Endothelial cell of umbilical vein (primary cell): Measurements from ENCODE around the gene FYN. TPM values are rescaled to one million over a fixed set of nuclear protein-coding genes. Genes with fewer than 3 reads are reported as not detected.

Source experiments
- BruUV-seq: library from RNA; stranded (reverse); fragments of 400-500 nt; replicated peaks from 2 replicates; lab custom pipeline; 2021; lab: Mats Ljungman, UMichigan
- CTCF ChIA-PET: fragments of 300-600, 350-600 bp; sonication (Branson Sonifier 250); formaldehyde crosslinking; loops from one replicate; lab custom pipeline; 2021; ENCODE audit warnings: antibody characterized with exemption, inconsistent platforms; lab: Charles Lee
- POLR2A ChIA-PET: fragments of 300-600, 350-600 bp; sonication (Branson Sonifier 250); formaldehyde crosslinking; loops from one replicate; lab custom pipeline; 2021; ENCODE audit warnings: antibody characterized with exemption, inconsistent platforms; lab: Charles Lee
- DNase-seq: peaks from one replicate; pipeline ENCODE4 v3.0.0-alpha.2; 2011; ENCODE audit warnings: low read depth, low spot score
- FAIRE-seq: peaks from 2 replicates; lab custom pipeline; 2011; peaks lifted over from hg19 to GRCh38; lab: Jason Lieb, UNC
- H2AFZ ChIP-seq: 2 replicates; pipeline ENCODE4 v1.6.0; 2012; ENCODE audit warnings: low read depth, low read length, control low read depth, inconsistent platforms
- H3K27ac ChIP-seq: 2 replicates; pipeline ENCODE4 v1.5.1; 2011; ENCODE audit warnings: low read depth, mild to moderate bottlenecking, control low read depth, low read length, moderate library complexity; ENCODE audit not compliant: insufficient read depth
- H3K27me3 ChIP-seq, 2 experiments: 2 replicates each; pipeline versions ENCODE4 v1.6.0 to v1.6.1; 2011; ENCODE audit warnings: low read length in 2 of 2, mixed read lengths in 1 of 2; ENCODE audit not compliant: control insufficient read depth in 2 of 2, insufficient read depth in 2 of 2
- H3K36me3 ChIP-seq, 2 experiments: 2 replicates in 1 of 2; 3 replicates in 1 of 2; pipeline ENCODE4 v1.5.1; 2011; ENCODE audit warnings: low read length in 2 of 2, mild to moderate bottlenecking in 1 of 2, moderate library complexity in 1 of 2; ENCODE audit not compliant: control insufficient read depth in 2 of 2, insufficient read depth in 2 of 2; ENCODE audit errors: extremely low read depth in 1 of 2
- H3K4me1 ChIP-seq: 3 replicates; pipeline ENCODE4 v1.5.1; 2011; ENCODE audit warnings: mild to moderate bottlenecking, low read length; ENCODE audit not compliant: control insufficient read depth, insufficient read depth; ENCODE audit errors: extremely low read depth
- H3K4me2 ChIP-seq: 2 replicates; pipeline ENCODE4 v1.6.1; 2011; ENCODE audit warnings: low read length, control low read depth, mixed read lengths; ENCODE audit not compliant: insufficient read depth
- H3K4me3 ChIP-seq, 3 experiments: fragments of 200-600 bp in 1 of 3; sonication (generic), shearing (Covaris generic) in 1 of 3; replicated peaks in 1 of 3; 2 replicates each; pipeline ENCODE4 v1.5.1; 2011 to 2016; ENCODE audit warnings: control low read depth in 3 of 3, low read length in 3 of 3, mild to moderate bottlenecking in 2 of 3, inconsistent platforms in 1 of 3, low read depth in 1 of 3, moderate library complexity in 1 of 3; ENCODE audit not compliant: insufficient read depth in 1 of 3
- H3K79me2 ChIP-seq: 2 replicates; pipeline ENCODE4 v1.6.0; 2012; ENCODE audit warnings: low read length, inconsistent platforms; ENCODE audit not compliant: control insufficient read depth, insufficient read depth
- H3K9ac ChIP-seq: replicated peaks from 2 replicates; pipeline ENCODE3; 2011; ENCODE audit warnings: low read length, control low read depth; ENCODE audit not compliant: insufficient read depth; ENCODE audit errors: extremely low read depth
- H3K9me1 ChIP-seq: replicated peaks from 3 replicates; pipeline ENCODE4 v1.6.0; 2011; ENCODE audit warnings: mild to moderate bottlenecking, low read length; ENCODE audit not compliant: control insufficient read depth, insufficient read depth; ENCODE audit errors: extremely low read depth
- H3K9me3 ChIP-seq: replicated peaks from 2 replicates; pipeline ENCODE4 v1.5.1; 2012; ENCODE audit warnings: low read length, inconsistent platforms; ENCODE audit not compliant: control insufficient read depth, insufficient read depth
- H4K20me1 ChIP-seq: replicated peaks from 2 replicates; pipeline ENCODE3; 2011; ENCODE audit warnings: mild to moderate bottlenecking, low read length; ENCODE audit not compliant: control insufficient read depth, insufficient read depth; ENCODE audit errors: extremely low read depth
- EZH2 ChIP-seq: IDR thresholded peaks from 2 replicates; pipeline ENCODE4 v1.6.1; 2012; ENCODE audit warnings: borderline replicate concordance, low read depth, mild to moderate bottlenecking, moderate library complexity, low read length, inconsistent platforms; ENCODE audit not compliant: severe bottlenecking
- FOS ChIP-seq: IDR thresholded peaks from 2 replicates; pipeline ENCODE4 v1.6.1; 2011; ENCODE audit warnings: mild to moderate bottlenecking, low read length, moderate library complexity, borderline replicate concordance; ENCODE audit not compliant: insufficient read depth
- GATA2 ChIP-seq: IDR thresholded peaks from 2 replicates; pipeline ENCODE4 v1.7.0; 2011; ENCODE audit warnings: low read depth, mild to moderate bottlenecking, moderate library complexity, mixed read lengths, low read length; ENCODE audit not compliant: insufficient read length, insufficient read depth
- JUN ChIP-seq: IDR thresholded peaks from 2 replicates; pipeline ENCODE4 v1.6.1; 2011; ENCODE audit warnings: borderline replicate concordance, low read depth; ENCODE audit not compliant: insufficient read length, insufficient read depth
- MYC ChIP-seq: IDR thresholded peaks from one replicate; pipeline ENCODE4 v1.6.1; 2011; ENCODE audit warnings: mild to moderate bottlenecking, low read depth, low read length
- POLR2A ChIP-seq: IDR thresholded peaks from 2 replicates; pipeline ENCODE4 v1.6.1; 2012; ENCODE audit warnings: low read depth, mild to moderate bottlenecking, control low read depth, low read length
- POLR2AphosphoS5 ChIP-seq: IDR thresholded peaks from 2 replicates; pipeline ENCODE4 v1.6.1; 2012; ENCODE audit warnings: low read depth, mild to moderate bottlenecking, control low read depth, low read length, moderate library complexity; ENCODE audit not compliant: insufficient read depth
- dilution Hi-C: fragments of 300-500 bp; cut with MboI; formaldehyde crosslinking; loops from one replicate; pipeline ENCODE4 v1.15.0; 2019; ENCODE audit warnings: low sequenced_read_pairs; ENCODE audit not compliant: extremely low pct_ligation_motif_present
- intact Hi-C: fragments of 100-400 bp; cut with micrococcal nuclease; formaldehyde crosslinking; loops from one replicate; pipeline ENCODE4 v1.10.0; 2022
- polyA plus RNA-seq, 4 experiments: library from polyadenylated mRNA; depleted of rRNA in 3 of 4; stranded (reverse) in 3 of 4; unstranded in 1 of 4; fragments of >200 nt; gene quantifications; 2 replicates each; pipeline versions ENCODE4 v1.2.1 to v1.2.3, GENCODE V29; 2011 to 2012; ENCODE audit warnings: missing spikeins in 1 of 4
- total RNA-seq: library from RNA; stranded (reverse); gene quantifications from 2 replicates; pipeline ENCODE4 v1.2.3, GENCODE V29; 2021
- TF ChIP-seq, protein P1 (sequence below): IDR thresholded peaks from 2 replicates; pipeline ENCODE4 v1.6.1; 2011; ENCODE audit not compliant: insufficient read depth, insufficient read length
- TF ChIP-seq, protein P2 (sequence below), 2 donors: IDR thresholded peaks; 1 replicate in 1 of 2; 2 replicates in 1 of 2; pipeline ENCODE4 v1.5.1; 2011; ENCODE audit warnings: low read length in 2 of 2, mild to moderate bottlenecking in 2 of 2, moderate library complexity in 2 of 2, control low read depth in 1 of 2, inconsistent platforms in 1 of 2, low read depth in 1 of 2; ENCODE audit not compliant: insufficient read depth in 1 of 2; ENCODE audit errors: extremely low read depth in 1 of 2

The FYN gene
- total and polyA plus RNA-seq, 2 donors (not counting 3 experiments of a cell fraction or from before 2014, with no cell fraction given) = 69.0 to 143 TPM

DNA sequence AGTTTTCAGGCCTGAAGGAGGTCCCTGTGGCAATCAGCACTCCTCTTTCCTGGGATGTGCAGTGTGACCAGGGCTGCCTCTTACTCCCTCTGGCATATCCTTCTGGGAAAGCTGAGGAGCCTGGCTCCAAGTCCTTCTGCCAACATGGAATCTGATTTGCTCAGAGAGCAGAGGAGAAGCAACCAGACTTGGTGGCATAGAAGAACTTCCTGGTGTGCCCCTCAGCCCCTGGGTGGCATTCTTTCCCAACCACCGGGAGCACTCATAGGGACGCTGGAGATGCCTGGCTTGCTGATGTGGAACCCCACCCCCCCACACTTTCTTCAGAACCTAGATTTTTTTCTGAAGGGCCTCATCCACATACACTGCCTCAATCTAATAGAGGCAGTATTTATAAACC lies 160.0 kb downstream of the FYN start:
- Histone ChIP-seq H3K9ac (no peak overlapping the region), H3K9me1 (no peaks in the 10 kb centered on the region), H3K4me2 (no peak overlapping the region), H3K4me3 (no peak overlapping the region), H3K79me2 (no peaks in the 10 kb centered on the region), H3K27ac (no peak overlapping the region), H3K4me1 (peaks cover 4% of the 10 kb centered on the region), H3K36me3 (peaks cover 2 to 13% of the 10 kb centered on the region in 2 experiments), H2AFZ (no peak overlapping the region), H4K20me1 (no peaks in the 10 kb centered on the region), H3K27me3 (no peaks in the 10 kb centered on the region), H3K9me3 (no peaks in the 10 kb centered on the region)
- ChIA-PET POLR2A (no interaction called here), CTCF (interaction anchor here (1.5 kb wide), 1 partner anchor 330 kb away, joined by 4 read pairs; no protein-coding TSS in a partner anchor)
- no peak for FAIRE-seq
- no TSS peak for BruUV-seq
- no peak for DNase-seq
- dilution Hi-C loops = no loop called here
- TF ChIP-seq JUN (no peak), EZH2 (no peak), POLR2A (no peak), POLR2AphosphoS5 (no peak), GATA2 (no peak), FOS (no peak), MYC (no peak)
- TF ChIP-seq, protein P1, sequence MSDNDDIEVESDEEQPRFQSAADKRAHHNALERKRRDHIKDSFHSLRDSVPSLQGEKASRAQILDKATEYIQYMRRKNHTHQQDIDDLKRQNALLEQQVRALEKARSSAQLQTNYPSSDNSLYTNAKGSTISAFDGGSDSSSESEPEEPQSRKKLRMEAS = no peak
- TF ChIP-seq, protein P2, sequence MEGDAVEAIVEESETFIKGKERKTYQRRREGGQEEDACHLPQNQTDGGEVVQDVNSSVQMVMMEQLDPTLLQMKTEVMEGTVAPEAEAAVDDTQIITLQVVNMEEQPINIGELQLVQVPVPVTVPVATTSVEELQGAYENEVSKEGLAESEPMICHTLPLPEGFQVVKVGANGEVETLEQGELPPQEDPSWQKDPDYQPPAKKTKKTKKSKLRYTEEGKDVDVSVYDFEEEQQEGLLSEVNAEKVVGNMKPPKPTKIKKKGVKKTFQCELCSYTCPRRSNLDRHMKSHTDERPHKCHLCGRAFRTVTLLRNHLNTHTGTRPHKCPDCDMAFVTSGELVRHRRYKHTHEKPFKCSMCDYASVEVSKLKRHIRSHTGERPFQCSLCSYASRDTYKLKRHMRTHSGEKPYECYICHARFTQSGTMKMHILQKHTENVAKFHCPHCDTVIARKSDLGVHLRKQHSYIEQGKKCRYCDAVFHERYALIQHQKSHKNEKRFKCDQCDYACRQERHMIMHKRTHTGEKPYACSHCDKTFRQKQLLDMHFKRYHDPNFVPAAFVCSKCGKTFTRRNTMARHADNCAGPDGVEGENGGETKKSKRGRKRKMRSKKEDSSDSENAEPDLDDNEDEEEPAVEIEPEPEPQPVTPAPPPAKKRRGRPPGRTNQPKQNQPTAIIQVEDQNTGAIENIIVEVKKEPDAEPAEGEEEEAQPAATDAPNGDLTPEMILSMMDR (IDR thresholded peaks at IDR 0.05; ENCODE audit: extremely low read depth in 1 of 2, insufficient read depth in 1 of 2, low read depth in 1 of 2, low read length in 2 of 2) = no peak
- intact Hi-C loops = loop anchor here (5.0 kb wide), 1 partner anchor 89 kb away; no protein-coding TSS in a partner anchor
